Measurements from ENCODE around the gene COBLL1.

DNA sequence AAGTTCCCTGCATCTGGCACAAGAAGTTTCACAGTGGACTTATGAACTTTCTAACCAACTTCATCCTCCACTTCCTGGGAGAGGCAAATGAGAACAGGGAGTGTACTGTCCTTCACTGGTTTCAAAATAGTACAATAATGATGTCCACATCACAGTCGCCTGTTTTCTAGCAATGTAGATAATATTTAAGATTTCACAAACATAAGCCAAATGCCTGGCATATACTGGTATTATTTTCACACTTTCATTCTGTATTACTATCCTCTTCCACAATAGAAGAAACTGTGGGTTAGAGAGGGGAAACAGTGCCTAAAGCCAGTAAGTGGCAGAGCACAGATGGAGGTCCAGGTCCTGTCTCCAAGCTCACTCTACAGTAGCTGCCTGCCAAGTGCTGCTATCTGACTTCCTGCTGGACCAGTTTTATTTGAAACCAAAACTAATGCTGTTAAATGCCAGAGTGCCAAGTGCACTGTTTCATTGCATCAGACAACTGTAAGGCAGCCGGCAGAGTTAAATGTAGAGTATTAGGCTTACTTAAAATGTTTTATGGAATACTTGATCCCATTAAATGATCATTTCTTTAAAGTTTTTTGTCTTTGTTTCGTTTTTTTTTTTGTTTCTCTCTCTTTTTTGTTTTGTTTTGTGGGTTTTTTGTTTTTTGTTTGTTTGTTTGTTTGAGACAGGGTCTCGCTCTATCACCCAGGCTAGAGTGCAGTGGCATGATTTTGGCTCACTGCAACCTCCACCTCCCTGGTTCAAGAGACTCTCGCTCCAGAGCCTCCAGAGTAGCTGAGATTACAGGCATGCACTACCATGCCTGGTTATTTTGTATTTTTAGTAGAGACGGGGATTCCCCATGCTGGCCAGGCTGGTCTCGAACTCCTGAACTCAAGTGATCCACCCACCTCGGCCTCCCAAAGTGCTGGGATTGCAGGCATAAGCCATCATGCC is 15.1 kb downstream of the COBLL1 start:
- TF ChIP-seq, protein P1, sequence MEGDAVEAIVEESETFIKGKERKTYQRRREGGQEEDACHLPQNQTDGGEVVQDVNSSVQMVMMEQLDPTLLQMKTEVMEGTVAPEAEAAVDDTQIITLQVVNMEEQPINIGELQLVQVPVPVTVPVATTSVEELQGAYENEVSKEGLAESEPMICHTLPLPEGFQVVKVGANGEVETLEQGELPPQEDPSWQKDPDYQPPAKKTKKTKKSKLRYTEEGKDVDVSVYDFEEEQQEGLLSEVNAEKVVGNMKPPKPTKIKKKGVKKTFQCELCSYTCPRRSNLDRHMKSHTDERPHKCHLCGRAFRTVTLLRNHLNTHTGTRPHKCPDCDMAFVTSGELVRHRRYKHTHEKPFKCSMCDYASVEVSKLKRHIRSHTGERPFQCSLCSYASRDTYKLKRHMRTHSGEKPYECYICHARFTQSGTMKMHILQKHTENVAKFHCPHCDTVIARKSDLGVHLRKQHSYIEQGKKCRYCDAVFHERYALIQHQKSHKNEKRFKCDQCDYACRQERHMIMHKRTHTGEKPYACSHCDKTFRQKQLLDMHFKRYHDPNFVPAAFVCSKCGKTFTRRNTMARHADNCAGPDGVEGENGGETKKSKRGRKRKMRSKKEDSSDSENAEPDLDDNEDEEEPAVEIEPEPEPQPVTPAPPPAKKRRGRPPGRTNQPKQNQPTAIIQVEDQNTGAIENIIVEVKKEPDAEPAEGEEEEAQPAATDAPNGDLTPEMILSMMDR (IDR thresholded peaks at IDR 0.05; ENCODE audit: insufficient read depth, low read depth, low read length), result no peak
- no peak for TF ChIP-seq EZH2 (IDR thresholded peaks at IDR 0.05; ENCODE audit: insufficient read depth, low read length)
